HG03442 (cell line): ENCODE measurements around the gene CHID1.

Source experiments
- ATAC-seq: cut with Tn5 transposase; IDR thresholded peaks from one replicate; pipeline ENCODE4 v1.9.1; 2021; ENCODE audit warnings: mild to moderate bottlenecking, moderate library complexity; ENCODE audit not compliant: unreplicated experiment

The CHID1 gene

DNA sequence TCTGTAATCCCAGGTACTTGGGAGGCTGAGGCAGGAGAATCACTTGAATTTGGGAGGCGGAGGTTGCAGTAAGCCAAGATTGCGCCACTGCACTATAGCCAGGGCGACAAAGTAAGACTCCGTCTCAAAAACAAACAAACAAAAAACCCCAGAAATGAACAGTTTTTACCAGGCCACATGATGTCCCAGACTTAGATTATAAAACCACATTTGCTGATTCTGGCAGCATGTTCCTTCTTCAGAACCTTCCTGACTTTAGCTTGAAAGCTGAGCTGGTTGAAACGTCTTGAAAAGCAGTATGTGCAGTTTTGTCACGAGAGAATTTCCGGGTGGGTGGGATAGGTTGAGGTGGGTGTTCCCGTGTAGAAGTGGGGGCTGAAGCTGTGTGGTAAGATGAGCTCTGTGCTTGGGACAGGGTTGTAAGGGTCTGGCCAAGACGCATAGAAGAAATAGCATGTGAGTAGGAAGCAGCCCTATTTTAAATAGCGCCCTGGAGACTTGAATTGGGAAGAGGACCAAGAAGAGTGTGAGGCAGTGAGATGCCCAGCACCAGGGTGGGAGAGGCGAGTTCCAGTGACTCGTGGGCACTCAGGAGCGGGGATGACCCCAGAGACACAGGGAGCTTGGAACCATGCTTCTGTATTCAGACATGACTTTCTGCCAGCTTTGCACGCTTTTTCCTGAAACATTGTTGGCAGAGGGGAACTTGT is 22.7 kb upstream of the CHID1 start:
- no peak for ATAC-seq

DNA sequence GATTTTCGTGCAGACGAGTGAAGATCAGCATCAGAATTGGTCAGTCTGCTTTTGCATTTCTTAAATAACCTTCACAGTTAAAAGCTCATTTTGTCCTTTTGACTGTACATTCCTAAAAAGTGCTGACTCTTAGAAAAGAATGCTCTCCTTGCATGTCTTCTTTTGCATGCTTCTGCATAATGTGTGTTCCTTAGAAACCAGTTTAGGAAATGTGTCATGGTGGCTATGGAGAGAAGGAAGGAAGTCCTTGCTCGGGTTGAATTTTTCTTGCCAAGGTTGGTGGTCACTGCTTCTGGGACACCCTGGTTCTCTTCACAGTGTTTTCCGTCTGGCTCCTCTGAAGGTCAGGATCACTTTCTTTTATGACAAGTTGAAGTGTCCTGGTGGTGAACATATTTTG is 21.8 kb upstream of the CHID1 start:
- no peak for ATAC-seq

DNA sequence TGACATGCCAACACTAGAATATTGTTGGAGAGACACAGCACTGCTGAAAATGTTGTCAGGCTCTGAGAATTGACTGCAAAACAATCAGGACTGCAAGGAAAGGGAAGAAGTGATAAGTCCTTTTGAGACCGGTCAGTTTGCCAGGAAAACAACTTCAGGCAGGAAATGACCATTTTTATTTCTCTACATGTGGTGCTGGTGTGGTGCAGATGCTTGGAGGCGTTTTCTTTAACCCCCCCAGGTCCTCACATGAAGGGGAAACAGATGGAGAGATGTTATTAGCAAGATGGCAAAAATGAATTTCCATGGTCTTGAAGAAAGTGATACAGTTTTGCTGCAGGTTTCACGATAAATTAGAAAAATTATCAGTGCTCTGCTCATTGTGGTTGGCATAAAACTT is 20.8 kb upstream of the CHID1 start:
- no peak for ATAC-seq

DNA sequence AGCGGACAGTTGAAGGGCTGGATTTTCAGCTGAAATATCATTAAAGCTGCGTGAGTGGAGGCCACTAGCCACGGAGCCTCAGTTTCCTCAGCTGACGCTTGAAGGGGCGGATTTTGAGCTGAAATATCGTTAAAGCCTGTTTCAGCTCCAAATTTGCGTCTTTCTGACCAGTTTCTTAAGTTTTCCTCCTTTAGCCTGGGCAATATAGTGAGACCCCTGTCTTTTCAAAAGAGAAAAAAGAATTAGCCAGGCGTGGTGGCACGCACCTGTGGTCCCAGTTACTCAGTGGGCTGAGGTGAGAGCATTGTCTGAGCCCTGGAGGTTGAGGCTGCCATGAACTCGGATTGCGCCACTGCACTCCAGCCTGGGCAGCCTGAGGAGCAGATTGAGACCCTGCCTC is 18.8 kb upstream of the CHID1 start:
- ATAC-seq, result no peak

DNA sequence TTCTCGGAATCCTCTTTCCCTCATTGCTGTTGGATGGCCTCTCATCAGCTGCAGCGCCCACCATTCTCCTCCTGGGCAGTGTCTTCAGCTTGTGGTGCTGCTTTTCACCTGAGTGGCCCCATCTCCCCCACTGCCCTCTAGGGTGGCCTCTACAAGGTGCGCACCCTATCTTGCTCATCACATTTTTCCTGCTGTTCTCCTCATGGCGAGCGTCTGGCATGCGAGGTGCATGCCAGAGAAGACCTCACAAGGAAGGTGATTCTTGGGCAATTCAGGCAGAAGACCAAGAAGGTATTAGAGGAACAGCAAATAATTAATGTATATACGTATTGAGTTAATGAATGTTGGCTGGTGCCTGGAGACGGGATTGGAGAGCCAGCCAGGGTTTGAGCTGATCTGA is 18.2 kb upstream of the CHID1 start:
- no peak for ATAC-seq

DNA sequence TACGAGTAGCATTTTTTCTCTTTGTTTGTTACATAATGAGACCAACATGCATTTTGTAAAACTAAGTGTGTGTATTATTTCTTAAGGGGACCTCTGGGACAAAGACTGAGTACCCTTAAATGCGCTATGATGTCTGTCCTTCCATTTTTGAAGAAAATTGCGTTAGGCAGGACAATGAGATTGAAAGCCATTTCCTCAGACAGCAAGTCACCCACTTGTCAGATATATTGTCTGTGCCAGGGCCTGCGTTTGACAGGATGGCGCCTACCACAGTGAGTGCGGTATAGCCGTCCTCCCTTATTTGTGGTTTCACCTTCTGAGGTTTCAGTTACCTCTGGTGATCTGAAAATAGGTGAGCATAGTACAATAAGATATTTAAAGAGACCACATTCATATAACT is 17.3 kb upstream of the CHID1 start:
- ATAC-seq, result no peak

DNA sequence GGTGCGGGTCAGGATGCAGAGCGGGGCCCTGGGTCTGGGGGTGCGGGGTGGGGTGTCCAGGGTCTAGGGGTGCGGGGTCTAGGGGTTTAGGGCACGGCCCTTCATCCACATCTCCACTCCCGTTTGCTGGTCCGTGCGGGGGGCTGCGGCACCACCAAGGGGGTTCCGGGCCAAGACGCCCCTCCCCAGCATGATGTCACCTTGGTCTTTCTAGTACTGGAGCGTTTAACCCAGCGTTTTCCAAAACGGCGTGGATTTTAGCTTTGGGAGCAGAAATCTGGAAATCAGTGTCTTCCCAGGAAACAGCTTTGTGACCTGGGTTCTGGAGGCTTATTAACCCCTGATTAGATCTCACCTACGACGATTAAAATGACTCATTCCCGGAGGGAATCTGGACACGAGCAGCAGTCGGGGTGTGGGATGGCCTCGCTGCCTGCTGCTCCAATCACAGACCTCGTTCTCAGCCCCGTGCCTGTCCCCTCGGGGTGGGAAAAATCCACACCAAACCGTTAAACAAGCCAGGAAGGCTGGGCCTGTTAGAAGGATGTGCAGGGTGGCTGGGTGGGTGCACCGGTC is 15.8 kb upstream of the CHID1 start:
- no peak for ATAC-seq

DNA sequence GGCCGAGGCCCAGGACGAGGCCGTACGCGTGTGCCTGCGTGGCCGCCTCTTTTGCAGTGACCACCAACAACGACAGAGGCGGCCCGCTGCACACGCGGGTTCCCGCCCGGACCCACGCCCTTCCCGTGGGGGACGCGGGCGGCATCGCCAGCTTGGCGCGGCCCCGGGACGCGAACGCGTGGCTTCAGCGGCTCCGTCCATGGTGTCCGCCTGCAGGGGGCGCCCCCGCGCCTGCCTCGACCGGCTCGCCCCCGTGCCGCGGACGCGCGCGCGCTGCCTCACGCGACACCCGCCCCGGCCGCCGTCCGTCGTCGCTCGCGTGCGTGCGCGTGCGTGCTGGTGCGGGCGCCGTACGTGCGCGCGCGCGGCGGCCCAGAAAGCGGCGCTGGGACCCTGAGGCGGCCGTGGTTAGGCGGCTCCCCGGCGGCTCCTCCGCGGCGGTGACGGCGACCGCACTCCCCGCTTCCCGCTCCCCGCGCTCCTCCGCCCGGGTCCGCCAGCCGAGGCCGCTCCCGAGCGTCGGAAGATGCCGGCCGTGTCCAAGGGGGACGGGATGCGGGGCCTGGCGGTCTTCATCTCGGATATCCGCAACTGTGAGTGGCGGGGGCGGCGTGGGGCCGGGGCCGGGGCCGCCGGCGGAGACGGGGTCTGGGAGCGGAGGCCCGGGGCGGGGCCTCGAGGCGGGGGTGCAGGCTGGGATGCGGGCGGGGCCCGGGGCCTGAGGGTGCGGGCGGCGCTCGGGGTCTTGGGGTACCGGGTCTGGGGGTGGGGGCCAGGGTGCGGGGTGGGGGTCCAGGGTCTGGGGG is 15.1 kb upstream of the CHID1 start, which contains the start of gene AP2A2:
Gene AP2A2, plus strand, starts transcription at position 375 of the 806 bp plus-strand sequence. Its CDS starts 152 bp downstream, at position 527.
- ATAC-seq, result peak; percentile 68

DNA sequence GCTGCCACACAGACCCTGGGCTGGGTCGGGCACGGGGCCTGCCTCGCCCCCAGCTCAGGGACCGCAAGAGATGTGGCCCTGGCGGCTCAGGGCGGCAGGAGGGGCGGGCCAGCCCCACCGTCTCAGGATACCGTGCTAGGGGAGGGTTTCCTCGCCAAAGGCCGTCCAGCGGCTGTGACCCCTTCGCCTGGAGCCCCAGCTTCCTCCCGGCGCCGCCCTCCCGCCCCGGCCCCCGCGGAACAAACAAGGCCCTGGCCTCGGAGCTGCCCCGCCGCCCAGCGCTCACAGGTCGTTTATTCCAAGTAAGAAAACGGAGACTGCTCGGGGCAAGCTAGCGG is 14.5 kb upstream of the CHID1 start:
- peak; percentile 5 for ATAC-seq

DNA sequence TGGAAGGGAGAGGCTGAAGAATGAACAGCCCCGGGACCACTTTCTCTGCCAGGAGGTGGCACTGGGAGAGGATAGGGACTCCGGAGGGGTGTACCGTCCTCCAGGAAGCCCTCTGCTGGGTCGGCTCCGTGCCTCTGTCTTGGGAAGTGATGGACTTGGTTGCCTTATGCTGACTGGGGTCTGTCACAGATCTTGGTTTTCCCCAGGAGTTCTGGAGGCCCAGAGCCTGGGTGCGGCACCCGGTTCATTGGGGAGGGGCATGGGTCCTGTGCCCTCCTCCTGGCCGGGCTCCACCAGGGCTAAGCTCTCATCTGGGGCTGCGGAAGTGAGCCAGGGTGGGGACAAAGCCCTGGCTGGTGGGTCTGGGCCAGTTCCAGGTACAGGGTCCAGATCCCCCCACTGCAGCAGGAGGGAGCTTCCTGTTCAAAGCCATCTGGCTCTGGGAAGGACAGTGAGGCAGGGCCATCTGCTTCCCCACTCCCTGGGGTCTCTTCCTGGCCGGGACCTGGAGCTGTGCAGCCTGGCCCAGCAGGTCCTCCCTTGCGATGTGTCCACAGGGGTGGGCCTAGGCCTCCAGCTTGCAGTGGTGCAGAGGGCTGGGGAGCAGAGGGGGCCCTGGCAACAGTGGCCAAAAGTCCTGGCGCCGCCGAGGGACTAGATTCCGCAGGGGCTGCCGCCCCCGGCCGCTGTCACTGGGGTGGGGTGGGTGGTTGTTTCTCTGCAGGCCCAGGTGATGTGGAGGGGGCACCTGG is 14.0 kb upstream of the CHID1 start:
- ATAC-seq, result no peak

DNA sequence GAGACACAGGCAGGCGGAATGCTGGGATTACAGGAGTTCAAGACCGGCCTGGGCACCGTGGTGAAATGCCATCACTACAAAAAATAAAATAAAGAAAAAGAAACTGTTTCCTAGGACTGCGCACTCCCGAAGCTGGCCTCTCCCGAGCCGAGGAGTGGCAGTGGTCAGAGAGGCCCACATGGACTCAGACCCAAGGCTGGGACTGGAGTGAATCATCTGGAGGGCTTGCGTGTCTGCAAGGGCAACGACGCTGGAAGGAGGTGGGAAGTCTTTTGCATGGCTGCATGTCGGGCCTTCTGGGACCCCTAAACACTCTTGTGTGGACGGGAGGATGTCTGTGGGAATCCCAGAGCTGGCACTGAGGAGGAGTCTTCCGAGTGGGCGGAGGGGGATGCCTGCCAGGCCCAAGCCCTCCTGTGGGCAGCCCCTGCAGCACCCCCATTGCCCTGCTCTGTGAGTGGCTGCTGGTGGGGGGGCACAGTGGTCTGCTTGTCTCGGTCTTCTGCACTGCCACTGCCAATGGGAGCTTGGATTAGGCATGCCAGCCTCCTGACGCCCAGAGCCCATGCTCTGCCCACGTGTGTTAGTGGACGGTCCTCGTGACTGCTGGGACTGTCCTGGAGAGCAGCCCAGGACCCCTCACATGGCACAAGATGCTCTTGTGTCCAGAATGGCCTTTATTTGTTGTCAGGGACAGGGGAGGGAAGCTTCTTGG is 13.2 kb upstream of the CHID1 start:
- no peak for ATAC-seq

DNA sequence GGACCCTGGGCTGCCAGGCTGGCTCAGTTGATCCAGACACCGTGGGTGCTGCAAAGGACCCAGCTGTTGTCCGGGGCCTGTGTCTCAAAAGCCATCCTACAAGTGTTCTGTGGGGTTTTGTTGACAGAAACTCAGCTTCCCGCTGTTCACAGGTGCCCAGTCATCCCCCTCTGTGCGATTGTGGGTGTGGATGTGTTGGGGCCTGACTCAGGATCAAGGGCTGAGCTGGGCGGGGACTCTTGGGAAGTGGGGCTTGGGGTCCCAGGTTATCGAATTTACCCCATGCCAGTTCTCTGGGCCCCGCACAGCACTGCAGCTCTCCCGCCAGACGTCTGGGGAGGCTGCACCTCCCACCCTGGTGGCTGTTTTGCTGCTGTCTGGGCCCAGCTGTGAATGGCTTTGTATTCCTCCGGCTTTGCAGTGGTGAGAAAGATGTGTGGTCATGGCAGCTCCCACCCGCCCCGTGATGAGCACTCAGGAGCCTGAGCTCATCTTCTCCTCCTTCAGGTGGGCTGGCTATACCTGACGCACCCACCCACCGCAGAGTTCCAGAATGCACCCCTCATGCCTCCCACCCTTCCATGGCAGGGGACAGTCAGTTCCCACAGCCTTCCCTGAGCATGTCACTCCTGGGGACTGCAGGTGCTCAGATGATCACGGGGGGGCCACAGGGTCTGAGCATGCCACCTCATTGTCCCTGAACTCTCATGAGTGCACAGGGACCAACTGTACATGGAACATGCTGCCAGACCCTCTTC is 11.5 kb upstream of the CHID1 start:
- no peak for ATAC-seq

DNA sequence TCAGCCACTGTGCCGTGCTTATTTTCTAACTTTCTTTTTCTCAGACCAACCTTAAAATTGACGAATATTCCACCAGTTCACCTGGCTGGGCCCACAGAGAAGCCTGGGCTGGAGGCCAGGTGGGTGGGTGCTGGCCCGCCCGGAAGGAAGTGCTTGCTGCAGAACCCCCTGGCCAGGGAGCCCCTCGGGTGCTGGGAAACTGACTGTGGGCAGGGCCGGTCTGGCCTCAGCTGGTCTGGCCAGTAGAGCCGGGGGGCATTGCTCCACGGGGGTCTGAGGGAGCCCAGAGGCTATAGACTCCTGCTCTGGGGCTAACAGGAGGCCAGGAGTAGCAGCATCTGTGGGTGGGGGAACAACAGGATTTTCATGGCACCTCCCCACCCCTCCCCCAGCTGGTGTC is 6.8 kb upstream of the CHID1 start:
- ATAC-seq, result no peak

DNA sequence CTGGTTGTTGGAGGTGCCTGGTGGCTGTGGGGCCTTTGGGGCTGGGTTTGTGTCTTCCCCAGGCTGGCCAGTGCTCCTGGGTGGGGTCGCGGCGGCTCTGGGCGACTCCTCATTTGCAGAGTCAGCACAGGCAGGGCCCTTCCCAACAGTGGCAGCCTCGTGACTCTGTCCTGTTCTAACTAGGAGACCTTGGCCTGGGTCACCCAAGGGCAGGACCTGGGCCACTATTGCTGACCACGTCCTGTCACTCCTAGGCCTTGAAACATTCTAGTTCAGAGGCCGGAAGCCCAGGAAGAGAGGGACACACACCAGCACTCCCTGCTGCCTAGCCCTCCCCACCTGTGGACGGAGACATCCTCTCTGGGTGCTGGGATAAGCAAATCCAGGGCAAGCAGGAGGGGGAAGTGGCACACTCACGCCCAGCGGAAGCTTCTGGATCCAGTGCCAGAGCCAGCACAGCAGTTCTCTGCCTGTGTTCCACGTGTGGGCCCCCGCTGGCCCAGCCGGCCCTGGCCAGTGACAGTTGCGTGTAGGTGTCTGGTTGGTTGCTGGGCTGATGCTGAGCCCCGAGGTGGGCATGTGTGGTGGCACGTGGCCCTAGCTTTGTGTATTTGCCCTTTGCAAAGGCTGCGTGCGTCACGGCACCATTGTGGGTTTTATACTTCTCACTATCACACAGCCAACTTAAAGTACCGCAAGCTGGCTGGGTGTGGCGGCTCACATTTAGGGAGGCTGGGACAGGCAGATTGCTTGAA is 4.3 kb upstream of the CHID1 start:
- ATAC-seq, result no peak

DNA sequence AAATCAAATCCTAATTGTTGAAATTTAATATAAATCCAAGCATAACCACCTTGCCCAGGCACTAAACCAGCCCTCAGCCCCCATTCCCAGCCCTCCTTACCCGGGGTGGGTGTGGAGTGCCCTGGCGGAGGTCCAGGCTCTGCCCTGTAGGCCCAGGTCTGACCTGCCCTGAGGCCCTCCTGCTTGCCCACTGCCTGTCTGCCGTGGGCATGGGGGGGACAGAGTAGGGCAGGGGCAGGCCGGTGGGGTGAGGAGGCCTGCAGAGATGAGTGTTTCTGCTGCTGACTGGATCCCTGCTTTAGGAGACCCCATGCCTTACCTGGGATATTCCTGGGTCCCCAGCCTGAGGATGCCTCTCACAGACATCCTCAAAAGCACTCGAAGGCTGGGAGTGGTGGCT is 3.6 kb upstream of the CHID1 start:
- no peak for ATAC-seq

DNA sequence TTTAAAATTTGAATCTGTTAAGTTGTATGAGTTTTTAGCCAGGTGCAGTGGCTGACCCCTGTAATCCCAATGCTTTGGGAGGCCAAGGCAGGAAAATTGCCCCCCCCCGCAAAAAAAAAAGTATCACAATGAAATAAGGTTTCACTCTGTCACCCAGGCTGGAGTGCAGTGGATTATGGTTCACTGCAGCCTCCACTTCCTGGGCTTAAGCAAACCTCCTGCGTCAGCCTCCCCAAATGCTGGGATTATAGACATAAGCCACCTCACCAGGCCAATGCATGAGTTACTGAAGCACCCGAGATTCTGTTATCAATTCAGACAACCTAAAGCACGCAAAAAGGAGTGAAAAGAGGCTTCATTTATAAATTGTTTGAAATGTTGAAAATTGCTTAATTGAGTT is 2.4 kb upstream of the CHID1 start:
- ATAC-seq, result no peak

DNA sequence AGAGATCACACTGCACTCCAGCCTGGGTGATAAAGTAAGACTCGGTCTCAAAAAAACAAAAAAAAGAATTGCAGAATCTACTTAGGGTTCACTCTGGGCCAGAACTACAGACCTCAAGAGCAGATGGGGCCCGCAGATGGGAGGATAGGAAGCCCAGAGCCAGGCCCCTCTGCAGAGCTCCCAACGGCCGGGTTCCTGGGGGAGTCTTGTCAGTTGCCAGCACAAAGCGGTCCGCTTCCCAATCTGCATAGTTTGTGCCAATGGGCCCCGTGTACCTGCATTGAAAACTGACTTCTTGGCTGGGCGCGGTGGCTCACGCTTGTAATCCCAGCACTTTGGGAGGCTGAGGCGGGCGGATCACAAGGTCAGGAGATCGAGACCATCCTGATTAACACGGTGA is 1.7 kb upstream of the CHID1 start:
- no peak for ATAC-seq

DNA sequence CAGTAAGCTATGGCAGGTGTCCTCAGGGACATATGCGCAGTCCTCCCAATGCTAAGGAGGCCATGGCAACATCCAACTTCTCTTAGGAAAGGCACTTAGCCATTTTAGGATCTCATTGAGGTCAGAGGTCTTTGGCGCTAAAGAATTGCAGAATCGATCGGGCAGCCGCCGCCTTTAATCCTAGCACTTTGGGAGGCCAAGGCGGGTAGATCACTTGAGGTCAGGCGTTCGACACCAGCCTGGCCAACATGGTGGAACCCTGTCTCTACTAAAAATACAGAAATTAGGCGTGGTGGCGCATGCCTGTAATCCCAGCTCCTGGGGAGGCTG is 1.2 kb upstream of the CHID1 start:
- ATAC-seq, result no peak

DNA sequence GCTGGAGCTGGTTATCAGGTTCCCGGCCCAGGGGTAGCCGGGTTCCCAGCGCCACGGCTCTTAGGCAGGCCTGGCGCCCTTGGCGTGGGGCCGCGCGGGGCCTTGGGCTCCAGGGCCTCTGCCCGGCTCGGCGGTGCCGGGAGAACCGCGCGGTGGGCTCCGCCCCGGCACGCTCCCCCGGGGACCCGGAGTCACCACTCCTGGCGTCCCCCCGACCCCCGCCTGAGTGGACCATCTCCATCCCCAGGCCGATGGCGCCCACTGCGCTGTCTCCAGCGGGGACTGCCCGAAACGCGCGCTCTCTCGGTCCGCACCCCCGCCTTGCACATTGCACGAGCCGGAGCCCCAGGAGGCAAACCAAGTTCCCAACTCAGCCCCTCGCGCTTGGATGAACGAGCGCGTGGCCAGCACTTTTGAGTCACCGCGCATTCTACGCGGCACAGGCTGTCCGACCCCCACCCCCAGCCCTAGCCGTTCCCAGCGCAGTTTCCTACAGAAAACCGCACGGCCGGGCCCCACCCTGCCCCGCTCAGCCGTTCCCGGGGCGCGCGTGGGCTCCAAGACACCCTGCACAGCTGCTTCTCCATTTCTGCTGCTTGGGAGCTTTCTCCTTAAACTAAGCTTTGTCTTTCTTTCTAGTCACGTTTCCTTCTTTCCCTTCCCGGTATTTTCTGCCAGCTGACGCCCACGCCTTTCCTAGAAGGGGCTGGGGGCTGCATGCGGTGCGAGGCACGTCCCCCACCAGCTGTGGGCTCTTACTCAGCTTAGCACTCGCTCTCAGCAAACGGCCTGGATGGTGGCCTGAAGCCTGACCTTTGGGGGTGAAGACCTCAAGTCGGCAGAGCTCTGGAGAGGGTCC is 650 bp upstream of the CHID1 start:
- no peak for ATAC-seq
